ENCODE results near the gene CHCHD6.

- TF ChIP-seq, protein P1, sequence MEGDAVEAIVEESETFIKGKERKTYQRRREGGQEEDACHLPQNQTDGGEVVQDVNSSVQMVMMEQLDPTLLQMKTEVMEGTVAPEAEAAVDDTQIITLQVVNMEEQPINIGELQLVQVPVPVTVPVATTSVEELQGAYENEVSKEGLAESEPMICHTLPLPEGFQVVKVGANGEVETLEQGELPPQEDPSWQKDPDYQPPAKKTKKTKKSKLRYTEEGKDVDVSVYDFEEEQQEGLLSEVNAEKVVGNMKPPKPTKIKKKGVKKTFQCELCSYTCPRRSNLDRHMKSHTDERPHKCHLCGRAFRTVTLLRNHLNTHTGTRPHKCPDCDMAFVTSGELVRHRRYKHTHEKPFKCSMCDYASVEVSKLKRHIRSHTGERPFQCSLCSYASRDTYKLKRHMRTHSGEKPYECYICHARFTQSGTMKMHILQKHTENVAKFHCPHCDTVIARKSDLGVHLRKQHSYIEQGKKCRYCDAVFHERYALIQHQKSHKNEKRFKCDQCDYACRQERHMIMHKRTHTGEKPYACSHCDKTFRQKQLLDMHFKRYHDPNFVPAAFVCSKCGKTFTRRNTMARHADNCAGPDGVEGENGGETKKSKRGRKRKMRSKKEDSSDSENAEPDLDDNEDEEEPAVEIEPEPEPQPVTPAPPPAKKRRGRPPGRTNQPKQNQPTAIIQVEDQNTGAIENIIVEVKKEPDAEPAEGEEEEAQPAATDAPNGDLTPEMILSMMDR (IDR thresholded peaks at IDR 0.05), result no peak
- no peak for TF ChIP-seq POLR2A (IDR thresholded peaks at IDR 0.05)
Observed at GRCh38 chr3:126961191-126961790, 257.3 kb downstream of the CHCHD6 start.

Measured in right lobe of liver (tissue), 4 donors.